A673 (cell line): ENCODE data around the gene TNPO3. TPM values are rescaled to one million over a fixed set of nuclear protein-coding genes. Genes with fewer than 3 reads are reported as not detected.

Experiments used
- BruUV-seq: library from RNA; stranded (reverse); fragments of 400-500 nt; replicated peaks from 2 replicates; lab custom pipeline; 2021; lab: Mats Ljungman, UMichigan
- CTCF ChIA-PET: fragments of 300-600 bp; sonication (Branson Sonifier 250); formaldehyde crosslinking; loops from one replicate; lab custom pipeline; 2022; ENCODE audit warnings: antibody characterized with exemption; lab: Charles Lee
- POLR2A ChIA-PET: fragments of 300-600 bp; sonication (Branson Sonifier 250); formaldehyde crosslinking; loops from one replicate; lab custom pipeline; 2022; ENCODE audit warnings: antibody characterized with exemption; ENCODE audit not compliant: low non-redundant PET; lab: Charles Lee
- DNase-seq: peaks from one replicate; pipeline ENCODE4 v3.0.0-alpha.2; 2015; ENCODE audit warnings: low spot score
- H3K27ac ChIP-seq: fragments of 200-600 bp; sonication (generic); 2 replicates; pipeline ENCODE4 v1.5.1; 2016; ENCODE audit warnings: mixed run types, low read depth, mild to moderate bottlenecking, mixed read lengths, antibody characterized with exemption, low read length; ENCODE audit not compliant: poor library complexity, severe bottlenecking
- H3K27me3 ChIP-seq: fragments of 200-600 bp; sonication (generic); replicated peaks from 2 replicates; pipeline ENCODE4 v1.6.1; 2017; ENCODE audit warnings: mixed run types, low read depth, mild to moderate bottlenecking, mixed read lengths, antibody characterized with exemption, low read length; ENCODE audit not compliant: insufficient read depth, poor library complexity
- H3K36me3 ChIP-seq: fragments of 200-600 bp; sonication (generic); 2 replicates; pipeline ENCODE4 v1.6.1; 2016; ENCODE audit warnings: mixed run types, mild to moderate bottlenecking, mixed read lengths, antibody characterized with exemption, low read length; ENCODE audit not compliant: insufficient read depth, poor library complexity, severe bottlenecking
- H3K4me1 ChIP-seq: fragments of 200-600 bp; sonication (generic); 2 replicates; pipeline ENCODE4 v1.6.1; 2017; ENCODE audit warnings: mixed run types, mild to moderate bottlenecking, mixed read lengths, antibody characterized with exemption, low read length; ENCODE audit not compliant: insufficient read depth, poor library complexity, severe bottlenecking
- H3K4me3 ChIP-seq: fragments of 200-600 bp; sonication (generic); 2 replicates; pipeline ENCODE4 v1.5.1; 2016; ENCODE audit warnings: low read depth, mixed run types, mild to moderate bottlenecking, mixed read lengths, low read length; ENCODE audit not compliant: poor library complexity, severe bottlenecking
- H3K9me3 ChIP-seq: fragments of 200-600 bp; sonication (generic); 2 replicates; pipeline ENCODE4 v1.6.1; 2016; ENCODE audit warnings: mixed run types, low read depth, mild to moderate bottlenecking, mixed read lengths, antibody characterized with exemption, low read length; ENCODE audit not compliant: poor library complexity, severe bottlenecking
- CTCF ChIP-seq: fragments of 300-800, 200-600 bp; sonication (generic); conservative IDR thresholded peaks from 2 replicates; pipeline ENCODE4 v1.5.1; 2017; ENCODE audit warnings: low read depth, mild to moderate bottlenecking, antibody characterized with exemption, low read length, moderate library complexity, mixed read lengths
- EZH2 ChIP-seq: fragments of 200-600 bp; sonication (generic); IDR thresholded peaks from 2 replicates; pipeline ENCODE4 v1.6.1; 2017; ENCODE audit warnings: borderline replicate concordance, low read depth, mild to moderate bottlenecking, mixed read lengths, antibody characterized with exemption, low read length; ENCODE audit not compliant: poor library complexity, severe bottlenecking
- intact Hi-C: fragments of 100-400 bp; cut with micrococcal nuclease; formaldehyde crosslinking; loops from one replicate; pipeline ENCODE4 v1.10.0; 2022; ENCODE audit not compliant: unreplicated experiment
- total RNA-seq: library from RNA; stranded (reverse); gene quantifications from 2 replicates; pipeline ENCODE4 v1.2.3, GENCODE V29; 2021

Gene TNPO3
- total RNA-seq, 1 experiment from 2014 or later: 77.8 TPM

- no peaks in the 10 kb centered on the region for H3K36me3 ChIP-seq
- H3K27ac ChIP-seq: no peak overlapping the region
- H3K9me3 ChIP-seq: no peaks in the 10 kb centered on the region
- ChIA-PET CTCF (no interaction called here), POLR2A (interaction anchor here (0.5 kb wide), 1 partner anchor 152 kb away, joined by 5 read pairs; no protein-coding TSS in a partner anchor)
- no TSS peak for BruUV-seq
- H3K4me1 ChIP-seq: peaks cover 3% of the 10 kb centered on the region
- TF ChIP-seq EZH2: no peak
- no peak for TF ChIP-seq CTCF
- intact Hi-C loops: no loop called here
- H3K4me3 ChIP-seq: no peak overlapping the region
- no peaks in the 10 kb centered on the region for H3K27me3 ChIP-seq
- DNase-seq: peak; percentile 21
These were observed 11.6 kb upstream of the TNPO3 start for GRCh38 chr7:129066290-129067131.

GRCh38 chr7:129055861-129056464 is 1.1 kb upstream of the TNPO3 start:
- intact Hi-C loops: no loop called here
- H3K27me3 ChIP-seq: no peaks in the 10 kb centered on the region
- POLR2A ChIA-PET: no interaction called here
- no peak for DNase-seq
- H3K27ac ChIP-seq: peak overlapping the region; percentile 94
- H3K9me3 ChIP-seq: no peaks in the 10 kb centered on the region
- H3K36me3 ChIP-seq: no peaks in the 10 kb centered on the region
- CTCF ChIA-PET: no interaction called here
- peaks cover 9% of the 10 kb centered on the region for H3K4me1 ChIP-seq
- peak overlapping the region; percentile 81 for H3K4me3 ChIP-seq
- TF ChIP-seq EZH2: no peak
- TF ChIP-seq CTCF: no peak
- no TSS peak for BruUV-seq

- CTCF ChIA-PET: no interaction called here
These were observed 444 bp upstream of the TNPO3 start for GRCh38 chr7:129055294-129055816.

More at GRCh38 chr7:129055294-129055816, 444 bp upstream of the TNPO3 start:
- H3K36me3 ChIP-seq: no peaks in the 10 kb centered on the region
- H3K4me1 ChIP-seq: peaks cover 9% of the 10 kb centered on the region
- TSS peak; percentile 91 for BruUV-seq
- TF ChIP-seq EZH2: no peak
- no peak for TF ChIP-seq CTCF
- peak overlapping the region; percentile 81 for H3K4me3 ChIP-seq
- peak overlapping the region; percentile 94 for H3K27ac ChIP-seq
- H3K27me3 ChIP-seq: no peaks in the 10 kb centered on the region
- intact Hi-C loops: no loop called here
- POLR2A ChIA-PET: no interaction called here
- DNase-seq: no peak
- no peaks in the 10 kb centered on the region for H3K9me3 ChIP-seq
